Stimulated activated CD4-positive, alpha-beta T cell treated with anti-CD3 and anti-CD28 coated beads, Interleukin-1b, Interleukin-23, amount 100 ng/mL, for 4 hours (primary cell): ENCODE data around the gene EDA.

Experiments
- DNase-seq, 2 donors: peaks; one replicate each; pipeline ENCODE4 v3.0.0-alpha.2; 2020; ENCODE audit warnings: low read depth in 2 of 2

EDA gene

GRCh38 chrX:69615779-69616456, at the start of gene EDA:
Gene EDA, plus strand, starts transcription at chrX:69616113.
- peak; percentile 39 to 72 for DNase-seq

- no peak for DNase-seq
These were observed 47.1 kb upstream of the EDA start for GRCh38 chrX:69568828-69569227.

GRCh38 chrX:69597399-69597798, 18.5 kb upstream of the EDA start:
- DNase-seq, result no peak

- DNase-seq, result no peak
These were observed 15.7 kb upstream of the EDA start for GRCh38 chrX:69600182-69600581.

GRCh38 chrX:69603566-69604194, 12.2 kb upstream of the EDA start:
- no peak for DNase-seq

GRCh38 chrX:69605521-69605920, 10.4 kb upstream of the EDA start:
- no peak for DNase-seq

GRCh38 chrX:69607616-69608015, 8.3 kb upstream of the EDA start:
- no peak for DNase-seq

- no peak for DNase-seq
These were observed 2.0 kb upstream of the EDA start for GRCh38 chrX:69613946-69614345.

GRCh38 chrX:69614886-69615285, 1.0 kb upstream of the EDA start:
- DNase-seq, result no peak

GRCh38 chrX:69615342-69615741, 571 bp upstream of the EDA start:
- DNase-seq, result no peak

- DNase-seq, result peak in 1 of 2 donors; percentile 5
These were observed 717 bp downstream of the EDA start for GRCh38 chrX:69616457-69617203.

- DNase-seq, result no peak
These were observed 2.9 kb downstream of the EDA start for GRCh38 chrX:69618803-69619202.

GRCh38 chrX:69626129-69626528, 10.2 kb downstream of the EDA start:
- no peak for DNase-seq

- DNase-seq, result no peak
These were observed 11.8 kb downstream of the EDA start for GRCh38 chrX:69627744-69628143.

- no peak for DNase-seq
These were observed 14.2 kb downstream of the EDA start for GRCh38 chrX:69630147-69630546.

GRCh38 chrX:69664693-69665092, 48.8 kb downstream of the EDA start:
- DNase-seq, result no peak

- DNase-seq, result no peak
These were observed 54.2 kb downstream of the EDA start for GRCh38 chrX:69670001-69670555.

GRCh38 chrX:69674891-69675290, 59.0 kb downstream of the EDA start:
- DNase-seq, result no peak

GRCh38 chrX:69705818-69706217, 89.9 kb downstream of the EDA start:
- no peak for DNase-seq

GRCh38 chrX:69718102-69718501, 102.2 kb downstream of the EDA start:
- no peak for DNase-seq

- DNase-seq, result no peak
These were observed 108.4 kb downstream of the EDA start for GRCh38 chrX:69724307-69724706.

GRCh38 chrX:69740317-69740716, 124.4 kb downstream of the EDA start:
- no peak for DNase-seq

GRCh38 chrX:69741721-69742120, 125.8 kb downstream of the EDA start:
- no peak for DNase-seq
